ENCODE measurements around the gene RTL1. TPM values are rescaled to one million over a fixed set of nuclear protein-coding genes. Genes with fewer than 3 reads are reported as not detected.

RTL1 gene
- total RNA-seq, 1 donor from 2014 or later = not detected

- Mint-ChIP-seq H3K4me1 (ENCODE audit: low read depth, unreplicated experiment) (peaks cover 4% of the 10 kb centered on the region), H3K36me3 (ENCODE audit: unreplicated experiment) (peaks cover 30% of the 10 kb centered on the region), H3K4me3 (ENCODE audit: unreplicated experiment) (no peak overlapping the region), H3K27me3 (ENCODE audit: unreplicated experiment) (peaks cover 3% of the 10 kb centered on the region), H3K9me3 (ENCODE audit: unreplicated experiment) (peaks cover 15% of the 10 kb centered on the region), H3K27ac (ENCODE audit: unreplicated experiment) (no peak overlapping the region)
- TF ChIP-seq CTCF (IDR thresholded peaks at IDR 0.05; ENCODE audit: partially characterized antibody, unreplicated experiment) = no peak
- no peak for DNase-seq
These were observed 19.8 kb downstream of the RTL1 start for GRCh38 chr14:100883789-100884101.

GRCh38 chr14:100882991-100883788 is 20.3 kb downstream of the RTL1 start:
- Mint-ChIP-seq H3K36me3 (ENCODE audit: unreplicated experiment) (peaks cover 30% of the 10 kb centered on the region), H3K4me3 (ENCODE audit: unreplicated experiment) (no peak overlapping the region), H3K27ac (ENCODE audit: unreplicated experiment) (no peak overlapping the region), H3K27me3 (ENCODE audit: unreplicated experiment) (peaks cover 3% of the 10 kb centered on the region), H3K4me1 (ENCODE audit: low read depth, unreplicated experiment) (peaks cover 4% of the 10 kb centered on the region), H3K9me3 (ENCODE audit: unreplicated experiment) (peaks cover 15% of the 10 kb centered on the region)
- TF ChIP-seq CTCF (IDR thresholded peaks at IDR 0.05; ENCODE audit: partially characterized antibody, unreplicated experiment) = no peak
- no peak for DNase-seq

- no peak overlapping the region for H3K27ac Mint-ChIP-seq (ENCODE audit: unreplicated experiment)
- no peak overlapping the region for H3K4me3 Mint-ChIP-seq (ENCODE audit: unreplicated experiment)
- peaks cover 15% of the 10 kb centered on the region for H3K9me3 Mint-ChIP-seq (ENCODE audit: unreplicated experiment)
- TF ChIP-seq CTCF (IDR thresholded peaks at IDR 0.05; ENCODE audit: partially characterized antibody, unreplicated experiment) = no peak
- H3K27me3 Mint-ChIP-seq (ENCODE audit: unreplicated experiment) = peaks cover 3% of the 10 kb centered on the region
- peaks cover 30% of the 10 kb centered on the region for H3K36me3 Mint-ChIP-seq (ENCODE audit: unreplicated experiment)
- H3K4me1 Mint-ChIP-seq (ENCODE audit: low read depth, unreplicated experiment) = peaks cover 4% of the 10 kb centered on the region
- no peak for DNase-seq
These were observed 21.2 kb downstream of the RTL1 start for GRCh38 chr14:100882026-100882967.

- H3K4me3 Mint-ChIP-seq (ENCODE audit: unreplicated experiment) = no peak overlapping the region
- peaks cover 30% of the 10 kb centered on the region for H3K36me3 Mint-ChIP-seq (ENCODE audit: unreplicated experiment)
- H3K4me1 Mint-ChIP-seq (ENCODE audit: low read depth, unreplicated experiment) = peaks cover 4% of the 10 kb centered on the region
- no peak for TF ChIP-seq CTCF (IDR thresholded peaks at IDR 0.05; ENCODE audit: partially characterized antibody, unreplicated experiment)
- H3K27me3 Mint-ChIP-seq (ENCODE audit: unreplicated experiment) = peaks cover 3% of the 10 kb centered on the region
- no peak overlapping the region for H3K27ac Mint-ChIP-seq (ENCODE audit: unreplicated experiment)
- peaks cover 15% of the 10 kb centered on the region for H3K9me3 Mint-ChIP-seq (ENCODE audit: unreplicated experiment)
- no peak for DNase-seq
These were observed 22.1 kb downstream of the RTL1 start for GRCh38 chr14:100881211-100882025.

All from glutamatergic neuron (in vitro differentiated cells).